NCI-H2171 (cell line): Measurements from ENCODE around the gene MLXIP.
A peak's percentile ranks its signal among the peaks of the same experiment; 100 is the strongest.
"Not testable (repeated sequence)": the region's sequence is repeated elsewhere in the genome, so short reads cannot be mapped to it uniquely, and the experiment has no call there.

Experiments
- DNase-seq: peaks from one replicate; lab custom pipeline; 2025; lab: John Stamatoyannopoulos, UW

MLXIP gene

GRCh38 chr12:122148657-122149056 is 70.1 kb downstream of the MLXIP start:
- no peak for DNase-seq

GRCh38 chr12:122150127-122150681 is 71.6 kb downstream of the MLXIP start:
- DNase-seq, result no peak

GRCh38 chr12:122152754-122153153 is 74.2 kb downstream of the MLXIP start:
- DNase-seq, result no peak

GRCh38 chr12:122155705-122156104 is 77.1 kb downstream of the MLXIP start:
- DNase-seq, result no peak

- DNase-seq, result no peak
Measured at GRCh38 chr12:122158700-122159285, 80.2 kb downstream of the MLXIP start.

GRCh38 chr12:122159882-122160281 is 81.3 kb downstream of the MLXIP start:
- no peak for DNase-seq

GRCh38 chr12:122160761-122161160 is 82.2 kb downstream of the MLXIP start:
- no peak for DNase-seq

GRCh38 chr12:122161682-122162081 is 83.1 kb downstream of the MLXIP start:
- no peak for DNase-seq

- DNase-seq, result no peak
Measured at GRCh38 chr12:122162976-122163375, 84.4 kb downstream of the MLXIP start.

GRCh38 chr12:122166422-122167349 is 88.1 kb downstream of the MLXIP start:
- DNase-seq, result no peak

GRCh38 chr12:122167356-122167925 is 88.9 kb downstream of the MLXIP start:
- no peak for DNase-seq

- no peak for DNase-seq
Measured at GRCh38 chr12:122168492-122168891, 89.9 kb downstream of the MLXIP start.

- DNase-seq, result no peak
Measured at GRCh38 chr12:122171399-122171798, 92.8 kb downstream of the MLXIP start.

GRCh38 chr12:122172262-122172939 is 93.8 kb downstream of the MLXIP start:
- no peak for DNase-seq

- no peak for DNase-seq
Measured at GRCh38 chr12:122174155-122174845, 95.7 kb downstream of the MLXIP start, which contains the start of gene IL31. Gene IL31, minus strand, starts transcription at chr12:122174221. Its CDS starts 49 bp downstream, at chr12:122174172.

GRCh38 chr12:122176473-122176872 is 97.9 kb downstream of the MLXIP start:
- DNase-seq, result not testable (repeated sequence)

GRCh38 chr12:122182887-122183587 is 104.5 kb downstream of the MLXIP start, which contains the start of gene LRRC43:
Gene LRRC43, plus strand, starts transcription at chr12:122183123. Its CDS starts 22 bp downstream, at chr12:122183145.
- peak; percentile 93 for DNase-seq

GRCh38 chr12:122183588-122183940 is 105.0 kb downstream of the MLXIP start:
- DNase-seq, result no peak

- DNase-seq, result no peak
Measured at GRCh38 chr12:122184517-122184916, 106.0 kb downstream of the MLXIP start.

- DNase-seq, result no peak
Measured at GRCh38 chr12:122185079-122185478, 106.5 kb downstream of the MLXIP start.
